ENCODE measurements around the gene DDT.

- TF ChIP-seq CTCF (IDR thresholded peaks at IDR 0.05; ENCODE audit: insufficient read depth, low read length, poor library complexity, severe bottlenecking) (no peak), EZH2phosphoT487 (conservative IDR thresholded peaks at IDR 0.05; ENCODE audit: low read length) (no peak)
Measured at GRCh38 chr22:23970201-23970641, 4.0 kb downstream of the DDT start.

Measured in SU-DHL-6 (cell line).